RPMI7951 (cell line): ENCODE measurements around the gene VPS33A. TPM values are rescaled to one million over a fixed set of nuclear protein-coding genes. Genes with fewer than 3 reads are reported as not detected.
"Not testable (repeated sequence)": the region's sequence is repeated elsewhere in the genome, so short reads cannot be mapped to it uniquely, and the experiment has no call there.

ENCODE experiments used
- DNase-seq: peaks from one replicate; pipeline ENCODE4 v3.0.0-alpha.2; 2012; ENCODE audit warnings: low read depth
- total RNA-seq: library from RNA; depleted of rRNA; stranded (reverse); fragments of >200 nt; shearing (Covaris generic); gene quantifications from 2 replicates; pipeline ENCODE4 v1.2.3, GENCODE V29; 2014

Gene VPS33A
- total RNA-seq, 1 experiment from 2014 or later: 8.4 TPM

DNA sequence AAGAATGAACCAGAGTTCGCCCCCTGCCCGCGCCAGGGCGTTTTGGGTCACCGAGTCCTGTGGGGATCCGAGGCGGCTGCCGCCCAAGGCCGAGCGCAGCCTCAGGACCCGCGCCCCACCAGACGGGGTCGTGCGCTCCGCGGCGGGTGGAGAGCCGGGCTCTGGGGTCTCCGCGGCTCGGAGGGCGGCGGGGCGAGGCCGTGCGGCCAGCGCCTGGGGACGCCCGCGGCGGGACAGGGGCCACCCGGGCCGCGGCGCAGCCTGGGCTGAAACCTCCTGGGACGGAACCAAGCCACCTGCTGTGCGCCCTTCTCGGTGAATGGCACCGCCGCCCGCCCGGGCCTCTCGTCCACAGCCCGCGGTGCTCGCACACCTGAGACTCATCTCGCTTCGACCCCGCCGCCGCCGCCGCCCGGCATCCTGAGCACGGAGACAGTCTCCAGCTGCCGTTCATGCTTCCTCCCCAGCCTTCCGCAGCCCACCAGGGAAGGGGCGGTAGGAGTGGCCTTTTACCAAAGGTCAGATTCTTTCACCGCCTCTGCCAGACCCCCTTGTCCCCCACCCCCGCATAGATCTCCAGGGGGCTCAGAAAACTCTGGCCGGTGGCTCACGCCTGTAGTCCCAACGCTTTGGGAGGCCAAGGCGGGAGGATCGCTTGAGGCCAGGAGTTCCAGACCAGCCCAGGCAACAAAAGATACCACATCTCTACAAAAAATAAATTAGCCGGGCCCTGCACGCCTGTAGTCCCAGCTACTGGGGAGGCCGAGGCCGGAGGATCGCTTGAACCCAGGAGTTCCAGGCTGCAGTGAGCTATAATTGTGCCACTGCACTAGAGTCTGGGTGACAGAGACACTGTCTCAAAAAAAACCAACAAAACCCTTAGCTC lies 61.9 kb downstream of the VPS33A start:
- no peak for DNase-seq

GRCh38 chr12:122203301-122204166 lies 62.8 kb downstream of the VPS33A start, which contains the start of gene B3GNT4:
TSS of gene B3GNT4 (plus strand) at chr12:122203709. CDS start at chr12:122204619, 910 bp downstream.
- DNase-seq: peak; percentile 59

DNA sequence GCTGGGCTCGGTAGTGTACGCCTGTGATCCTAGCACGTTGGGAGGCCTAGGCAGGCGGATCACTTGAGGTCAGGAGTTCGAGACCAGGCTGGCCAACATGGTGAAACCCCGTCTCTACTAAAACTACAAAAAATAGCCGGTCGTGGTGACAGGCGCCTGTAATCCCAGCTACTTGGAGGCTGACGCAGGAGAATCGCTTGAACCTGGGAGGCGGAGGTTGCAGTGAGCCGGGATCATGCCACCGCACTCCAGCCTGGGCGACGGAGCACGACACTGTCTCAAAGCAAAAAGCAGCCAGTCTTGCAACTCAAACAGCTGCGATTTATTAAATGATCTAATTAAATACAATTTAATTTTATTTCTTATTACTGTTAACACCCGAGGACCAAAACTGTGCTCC lies 63.5 kb downstream of the VPS33A start:
- DNase-seq: not testable (repeated sequence)

DNA sequence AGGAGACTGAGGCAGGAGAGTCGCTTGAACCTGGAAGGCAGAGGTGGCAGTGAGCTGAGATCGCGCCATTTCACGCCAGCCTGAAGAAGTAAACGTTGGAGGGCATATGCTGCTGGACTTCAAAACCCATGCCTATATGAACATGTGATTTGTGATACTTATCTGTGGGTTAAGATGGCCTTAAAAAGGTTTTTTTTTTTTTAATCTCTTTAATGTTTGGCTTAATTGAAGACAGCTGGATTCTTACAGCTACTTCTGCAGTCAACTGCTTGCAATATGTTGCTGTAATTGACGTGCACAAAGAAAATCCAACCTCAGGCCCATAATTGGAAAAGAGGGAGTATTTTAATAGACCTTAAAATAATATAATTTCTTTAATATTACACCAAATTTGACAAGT lies 64.3 kb downstream of the VPS33A start:
- DNase-seq: no peak

DNA sequence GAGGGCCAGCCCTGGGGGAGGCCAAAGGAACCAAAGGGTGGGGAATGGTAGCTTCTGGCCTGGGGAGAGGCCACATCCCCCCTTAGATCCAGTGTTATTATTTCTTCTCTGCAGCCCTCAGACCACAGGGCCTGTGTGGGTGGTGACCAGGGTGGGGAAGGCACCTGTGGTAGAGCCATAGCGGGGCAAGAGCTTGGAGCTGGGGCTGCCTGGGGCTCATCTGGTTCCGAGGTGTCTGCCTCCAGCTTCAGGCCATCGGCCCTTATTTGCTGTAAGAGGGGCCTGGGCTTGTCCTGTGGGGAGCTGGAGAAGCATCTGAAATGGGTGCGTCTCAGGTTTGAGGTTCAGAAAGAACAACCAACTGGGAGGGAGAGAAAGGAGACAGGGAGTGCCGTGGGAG lies 64.9 kb downstream of the VPS33A start:
- no peak for DNase-seq

DNA sequence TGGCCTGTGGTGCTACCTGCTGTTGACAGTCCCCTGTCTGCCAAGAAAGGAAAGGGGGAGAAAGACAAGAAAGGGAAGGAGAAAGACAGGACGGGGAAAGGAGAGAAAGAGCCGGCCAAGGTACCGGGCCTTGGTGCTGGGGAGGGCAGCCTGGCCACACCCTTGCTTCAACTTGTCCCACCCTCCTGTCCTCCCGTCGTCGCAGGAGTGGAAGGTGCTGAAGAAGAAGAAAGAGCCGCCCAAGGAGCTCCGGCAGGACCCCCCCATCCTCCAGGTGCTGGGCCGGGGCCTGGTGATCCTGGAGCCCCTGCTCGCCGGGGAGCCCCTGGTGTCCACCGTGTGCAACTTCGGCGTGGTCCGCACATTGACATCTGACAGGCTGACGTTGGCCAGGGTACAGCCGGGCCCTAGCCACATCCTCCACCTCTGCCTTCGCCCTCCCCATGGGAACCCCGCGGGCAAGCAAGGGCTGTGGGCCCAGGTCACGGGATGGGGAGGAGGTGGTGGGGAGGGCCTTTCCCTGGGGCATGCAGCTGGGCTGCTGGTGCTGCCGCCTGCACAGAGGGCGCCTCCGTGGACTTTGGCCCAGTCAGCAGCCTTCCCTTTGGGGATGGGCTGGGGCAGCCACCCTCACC lies 65.6 kb downstream of the VPS33A start:
- no peak for DNase-seq

DNA sequence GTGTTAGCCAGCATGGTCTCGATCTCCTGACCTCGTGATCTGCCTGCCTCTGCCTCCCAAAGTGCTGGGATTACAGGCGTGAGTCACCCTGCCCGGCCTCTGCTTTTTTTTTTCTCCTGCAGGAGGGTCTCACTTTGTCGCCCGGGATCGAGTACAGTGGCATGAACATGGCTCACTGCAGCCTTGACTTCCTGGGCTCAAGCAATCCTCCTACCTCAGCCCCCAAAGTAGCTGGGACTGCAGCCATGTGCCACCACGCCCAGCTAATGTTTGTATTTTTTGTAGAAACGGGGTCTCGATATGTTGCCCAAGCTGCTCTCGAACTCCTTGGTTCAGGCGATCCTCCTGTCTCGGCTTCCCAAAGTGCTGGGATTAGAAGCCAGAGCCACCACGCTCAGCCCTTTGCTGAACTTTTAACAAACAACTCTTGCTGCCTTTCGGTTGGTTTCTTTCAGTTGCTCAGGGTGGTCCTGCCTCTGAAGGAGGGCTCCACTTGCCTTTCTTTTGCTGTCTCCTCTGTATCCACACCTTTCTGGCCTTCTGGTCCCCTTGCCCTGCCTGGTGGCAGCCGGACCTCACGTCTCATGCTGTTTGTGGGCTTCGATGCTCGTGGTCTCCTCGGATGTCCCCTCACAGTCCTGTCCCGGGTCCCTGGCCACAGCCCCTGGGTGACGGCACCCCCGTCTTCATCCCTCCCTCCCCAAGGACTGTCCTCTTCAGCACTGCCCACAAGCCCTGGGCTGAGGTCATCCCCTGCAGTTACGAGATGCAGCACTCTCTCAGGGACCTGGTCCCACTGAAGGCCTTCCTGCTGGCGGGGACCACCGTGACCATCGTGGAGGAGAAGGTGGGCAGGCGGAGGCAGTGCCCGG lies 66.6 kb downstream of the VPS33A start:
- no peak for DNase-seq

DNA sequence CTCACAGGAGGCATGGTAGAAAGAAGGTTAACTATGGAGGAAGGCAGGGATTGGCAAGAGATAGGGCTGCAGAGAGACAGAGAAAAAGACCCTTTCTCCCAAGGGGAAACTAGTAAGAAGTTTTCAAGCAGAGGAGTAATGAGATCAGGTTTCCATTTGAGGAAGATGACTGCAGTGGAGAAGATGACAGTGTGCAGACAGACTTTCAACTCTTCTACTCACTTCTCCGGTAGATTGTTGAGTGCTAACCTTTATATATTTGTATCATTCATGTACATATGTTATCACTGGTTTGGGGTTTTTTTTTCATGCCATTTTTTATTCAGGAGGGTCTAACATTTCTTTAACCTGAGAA lies 68.7 kb downstream of the VPS33A start:
- DNase-seq: no peak

- DNase-seq: no peak
These were observed 70.9 kb downstream of the VPS33A start for GRCh38 chr12:122195405-122195804.

GRCh38 chr12:122194804-122195203 lies 71.5 kb downstream of the VPS33A start:
- DNase-seq: no peak

- DNase-seq: no peak
These were observed 73.9 kb downstream of the VPS33A start for GRCh38 chr12:122192441-122192840.

GRCh38 chr12:122190842-122191668 lies 75.2 kb downstream of the VPS33A start:
- peak; percentile 36 for DNase-seq

GRCh38 chr12:122189626-122190475 lies 76.4 kb downstream of the VPS33A start:
- no peak for DNase-seq

- DNase-seq: no peak
These were observed 78.8 kb downstream of the VPS33A start for GRCh38 chr12:122187466-122187865.

DNA sequence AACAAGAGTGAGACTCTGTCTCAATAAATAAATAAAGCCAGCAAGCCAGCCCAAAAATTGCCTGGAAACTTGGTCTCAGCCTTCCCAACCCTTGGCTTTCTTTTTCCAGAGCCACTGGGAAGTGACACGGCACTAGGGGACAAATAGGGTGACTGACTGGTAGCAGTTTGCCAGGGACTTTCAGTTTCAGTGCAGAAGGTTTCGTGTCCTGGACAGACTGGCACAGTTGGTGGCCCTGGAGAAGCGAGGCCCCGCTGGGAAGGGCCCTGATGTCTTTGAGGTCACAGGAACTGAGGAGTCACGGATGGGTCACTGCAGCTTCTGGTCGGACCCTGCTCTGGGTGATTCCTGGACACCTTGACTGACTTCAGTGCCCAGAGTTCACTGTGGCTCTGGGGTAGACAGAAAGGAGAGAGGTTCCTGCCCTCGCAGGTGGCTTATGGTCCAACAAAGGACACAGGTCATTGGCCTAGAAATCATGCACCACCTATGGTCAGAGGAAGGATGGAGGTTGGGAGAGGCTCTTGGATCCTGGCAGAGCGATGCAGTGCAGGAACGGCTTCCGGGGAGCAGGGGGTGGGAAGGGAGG lies 80.7 kb downstream of the VPS33A start:
- DNase-seq: no peak

- no peak for DNase-seq
These were observed 81.2 kb downstream of the VPS33A start for GRCh38 chr12:122185079-122185478.

GRCh38 chr12:122184517-122184916 lies 81.8 kb downstream of the VPS33A start:
- DNase-seq: no peak

DNA sequence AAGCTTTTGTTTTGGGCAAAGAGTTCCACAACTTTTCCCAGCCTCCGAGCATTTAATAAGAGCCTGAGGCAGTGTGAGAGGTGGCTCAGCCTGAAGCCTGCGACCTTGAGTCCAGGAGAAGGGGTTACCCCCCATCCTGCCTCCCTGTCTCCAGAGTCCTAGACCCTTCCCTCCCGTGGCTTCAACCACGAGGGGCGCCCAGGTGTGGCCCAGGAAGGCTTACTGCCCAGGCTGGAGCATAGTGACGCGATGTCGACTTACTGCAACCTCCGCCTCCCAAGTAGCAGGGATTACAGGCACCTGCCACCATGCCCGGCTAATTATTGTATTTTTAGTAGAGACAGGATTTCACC lies 82.7 kb downstream of the VPS33A start:
- DNase-seq: no peak
